Activated CD8-positive, alpha-beta memory T cell treated with anti-CD3 and anti-CD28 coated beads, Interleukin-2, amount 10 ng/mL, durations not matched to agents 7 days and 5 days (primary cell): Measurements from ENCODE around the gene PRPF31. TPM values are rescaled to one million over a fixed set of nuclear protein-coding genes. Genes with fewer than 3 reads are reported as not detected.
"Not testable (repeated sequence)": the region's sequence is repeated elsewhere in the genome, so short reads cannot be mapped to it uniquely, and the experiment has no call there.

Experiments
- ATAC-seq: fragments of 150-1000 bp; cut with Tn5 transposase; one replicate; pipeline ENCODE4 v1.10.0; 2021; ENCODE audit warnings: moderate library complexity
- CTCF ChIA-PET: fragments of 350-600 bp; sonication (Branson Sonifier 250); formaldehyde crosslinking; loops from one replicate; lab custom pipeline; 2021; ENCODE audit warnings: antibody characterized with exemption; lab: Charles Lee
- DNase-seq: peaks from one replicate; pipeline ENCODE4 v3.0.0-alpha.2; 2020
- H3K27ac Mint-ChIP-seq: one replicate; pipeline ENCODE4 v1.8.0; 2021; ENCODE audit warnings: mild to moderate bottlenecking, mixed read lengths
- H3K27me3 Mint-ChIP-seq: one replicate; pipeline ENCODE4 v1.8.0; 2021; ENCODE audit warnings: mixed read lengths
- H3K36me3 Mint-ChIP-seq: one replicate; pipeline ENCODE4 v1.8.0; 2021; ENCODE audit warnings: mild to moderate bottlenecking, mixed read lengths
- H3K4me1 Mint-ChIP-seq: one replicate; pipeline ENCODE4 v1.8.0; 2021; ENCODE audit warnings: mixed read lengths
- H3K4me3 Mint-ChIP-seq: one replicate; pipeline ENCODE4 v1.8.0; 2021; ENCODE audit warnings: mild to moderate bottlenecking, moderate library complexity, mixed read lengths
- H3K9me3 Mint-ChIP-seq: one replicate; pipeline ENCODE4 v1.8.0; 2022; ENCODE audit warnings: low read depth, mixed read lengths
- total RNA-seq, 2 experiments: library from RNA; stranded (reverse); gene quantifications; one replicate each; pipeline ENCODE4 v1.2.3, GENCODE V29; 2021

Gene PRPF31
- total RNA-seq, 2 experiments from 2014 or later = 63.6 to 89.0 TPM

GRCh38 chr19:54164369-54165068 is 49.0 kb downstream of the PRPF31 start:
- peak overlapping the region; percentile 58 for H3K4me3 Mint-ChIP-seq
- no peak overlapping the region for H3K27ac Mint-ChIP-seq
- DNase-seq (peak; percentile 85), ATAC-seq (no peak)
- peaks cover 8% of the 10 kb centered on the region for H3K27me3 Mint-ChIP-seq
- CTCF ChIA-PET = interaction anchor here (0.5 to 1.2 kb wide), 3 partner anchors 25 to 68 kb away, joined by 3 to 5 read pairs (median 3); partner anchors contain the start of gene MBOAT7
- H3K9me3 Mint-ChIP-seq = no peaks in the 10 kb centered on the region
- peaks cover 42% of the 10 kb centered on the region for H3K4me1 Mint-ChIP-seq
- H3K36me3 Mint-ChIP-seq = no peaks in the 10 kb centered on the region

DNA sequence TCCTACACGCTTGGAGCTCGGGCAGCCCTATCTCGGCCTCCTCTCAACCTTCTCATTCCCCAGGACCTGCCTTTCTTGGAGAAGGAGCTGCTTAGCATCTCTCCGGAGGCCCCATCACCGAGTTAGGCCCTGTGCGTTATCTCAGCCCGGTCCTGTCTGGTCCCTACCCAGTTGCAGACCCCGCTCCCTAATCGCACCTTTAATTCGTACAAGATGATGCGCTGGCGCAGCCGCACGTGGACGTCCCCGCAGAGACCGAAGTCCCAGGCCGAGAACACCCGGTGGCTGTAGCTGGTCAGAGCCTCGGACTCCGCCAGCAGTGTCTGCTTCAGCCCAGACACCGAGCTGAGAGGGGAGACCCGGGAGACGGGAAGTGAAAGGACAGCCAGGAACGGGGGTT is 49.7 kb downstream of the PRPF31 start:
- Mint-ChIP-seq H3K4me1 (peaks cover 37% of the 10 kb centered on the region), H3K27ac (no peak overlapping the region)
- CTCF ChIA-PET = no interaction called here

DNA sequence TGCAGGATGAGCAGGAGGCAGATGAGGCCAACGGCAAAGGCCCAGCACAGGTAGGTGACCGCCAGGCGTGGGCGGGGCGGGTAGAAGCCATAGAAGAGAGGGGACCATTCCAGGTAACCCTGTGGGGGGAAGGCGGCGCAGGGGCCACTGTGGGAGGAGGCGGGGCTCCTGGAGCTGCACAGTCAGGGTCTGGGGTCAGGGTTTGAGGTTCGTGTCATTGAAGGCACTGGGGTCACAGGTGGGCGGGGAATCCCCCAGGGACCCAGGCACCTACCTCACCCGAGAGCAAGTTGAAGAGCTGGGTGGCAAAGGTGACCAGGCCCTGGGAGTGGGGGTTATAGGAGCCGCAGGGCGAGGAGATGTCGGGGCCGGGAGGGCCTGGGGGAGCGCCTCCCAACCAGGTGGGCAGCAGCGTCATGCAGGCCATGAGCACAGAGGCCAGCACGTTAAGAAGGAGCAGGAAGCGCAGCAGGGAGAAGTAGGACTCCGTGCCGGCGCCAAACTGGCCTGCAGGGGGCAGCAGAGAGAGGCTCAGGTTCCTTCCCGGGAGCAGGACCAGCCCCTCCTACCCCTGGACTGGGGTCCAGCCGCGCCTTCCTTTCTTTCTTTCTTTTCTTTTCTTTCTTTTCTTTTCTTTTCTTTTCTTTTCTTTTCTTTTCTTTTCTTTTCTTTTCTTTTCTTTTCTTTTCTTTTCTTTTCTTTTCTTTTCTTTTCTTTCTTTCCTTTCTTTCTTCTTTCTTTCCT is 52.8 kb downstream of the PRPF31 start:
- Mint-ChIP-seq H3K36me3 (no peaks in the 10 kb centered on the region), H3K4me3 (no peak overlapping the region), H3K27me3 (peaks cover 8% of the 10 kb centered on the region), H3K27ac (no peak overlapping the region), H3K9me3 (no peaks in the 10 kb centered on the region), H3K4me1 (peaks cover 13% of the 10 kb centered on the region)
- CTCF ChIA-PET = interaction anchor here (0.8 to 3.1 kb wide), 11 partner anchors 9 to 98 kb away, joined by 3 to 15 read pairs (median 7); partner anchors contain the start of genes LENG1 and MBOAT7
- DNase-seq (peak; percentile 92), ATAC-seq (peak; percentile 91)

More for the DNA sequence above, 49.7 kb downstream of the PRPF31 start:
- Mint-ChIP-seq H3K4me3 (no peak overlapping the region), H3K9me3 (no peaks in the 10 kb centered on the region), H3K27me3 (peaks cover 8% of the 10 kb centered on the region), H3K36me3 (no peaks in the 10 kb centered on the region)
- ATAC-seq (no peak), DNase-seq (no peak)

DNA sequence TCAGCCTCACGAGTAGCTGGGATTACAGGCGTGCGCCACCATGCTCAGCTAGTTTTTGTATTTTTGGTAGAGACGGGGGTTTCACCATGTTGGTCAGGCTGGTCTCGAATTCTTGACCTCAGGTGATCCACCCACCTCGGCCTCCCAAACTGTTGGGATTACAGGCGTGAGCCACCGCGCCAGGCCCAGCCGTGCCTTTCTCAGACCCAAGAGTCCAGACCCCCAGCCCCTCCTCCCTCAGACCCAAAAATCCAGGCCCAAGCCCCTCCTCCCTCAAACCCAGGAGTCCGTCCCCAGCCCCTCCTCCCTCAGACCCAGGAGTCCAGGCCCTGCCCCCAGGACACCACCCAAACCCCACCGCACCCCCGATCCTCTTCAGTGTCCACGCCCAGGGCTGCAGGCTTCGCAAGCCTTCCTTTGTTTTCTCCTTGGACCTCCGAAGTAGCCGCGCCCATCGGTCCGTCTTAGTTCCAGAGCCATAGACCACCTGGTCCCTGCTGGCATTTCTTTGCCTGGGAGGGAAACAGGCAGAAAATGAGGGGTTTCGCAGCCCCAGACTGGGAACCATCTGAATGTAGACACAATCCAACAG is 53.7 kb downstream of the PRPF31 start:
- no peaks in the 10 kb centered on the region for H3K9me3 Mint-ChIP-seq
- ATAC-seq (no peak), DNase-seq (no peak)
- H3K27me3 Mint-ChIP-seq = peaks cover 7% of the 10 kb centered on the region
- CTCF ChIA-PET = interaction anchor here (0.6 to 3.0 kb wide), 10 partner anchors 11 to 97 kb away, joined by 3 to 11 read pairs (median 3); partner anchors contain the start of gene MBOAT7
- H3K4me3 Mint-ChIP-seq = no peak overlapping the region
- no peaks in the 10 kb centered on the region for H3K36me3 Mint-ChIP-seq
- H3K4me1 Mint-ChIP-seq = peaks cover 8% of the 10 kb centered on the region
- H3K27ac Mint-ChIP-seq = no peak overlapping the region

GRCh38 chr19:54171736-54172431 is 56.3 kb downstream of the PRPF31 start:
- H3K27me3 Mint-ChIP-seq, ATAC-seq, H3K36me3 Mint-ChIP-seq, H3K4me3 Mint-ChIP-seq, DNase-seq, H3K4me1 Mint-ChIP-seq, H3K27ac Mint-ChIP-seq, H3K9me3 Mint-ChIP-seq: not testable (repeated sequence)
- CTCF ChIA-PET = interaction anchor here (1.2 kb wide), 1 partner anchor 18 kb away, joined by 3 read pairs; the partner anchor contains the start of gene MBOAT7

GRCh38 chr19:54172471-54173358 is 57.2 kb downstream of the PRPF31 start, which contains the start of gene TMC4:
Gene TMC4 (minus strand): TSS chr19:54173160. CDS start chr19:54173117, 43 bp downstream.
- CTCF ChIA-PET = interaction anchor here (1.0 to 1.9 kb wide), 3 partner anchors 10 to 93 kb away, joined by 3 to 5 read pairs (median 5); partner anchors contain the start of gene MBOAT7
- Mint-ChIP-seq H3K36me3 (no peaks in the 10 kb centered on the region), H3K4me1 (peaks cover 2% of the 10 kb centered on the region), H3K9me3 (no peaks in the 10 kb centered on the region), H3K4me3 (no peak within 1 kb of the TSS), H3K27ac (no peak within 1 kb of the TSS), H3K27me3 (no peaks in the 10 kb centered on the region)
- no peak for ATAC-seq
- no peak for DNase-seq

- ATAC-seq (no peak), DNase-seq (no peak)
- H3K36me3 Mint-ChIP-seq = peaks cover 4% of the 10 kb centered on the region
- no peaks in the 10 kb centered on the region for H3K9me3 Mint-ChIP-seq
- H3K27ac Mint-ChIP-seq = no peak overlapping the region
- no peaks in the 10 kb centered on the region for H3K27me3 Mint-ChIP-seq
- H3K4me3 Mint-ChIP-seq = no peak overlapping the region
- no peaks in the 10 kb centered on the region for H3K4me1 Mint-ChIP-seq
- CTCF ChIA-PET = interaction anchor here (1.0 to 1.9 kb wide), 3 partner anchors 10 to 92 kb away, joined by 3 to 5 read pairs (median 5); partner anchors contain the start of gene MBOAT7
Observed at GRCh38 chr19:54173359-54173699, 57.8 kb downstream of the PRPF31 start.

DNA sequence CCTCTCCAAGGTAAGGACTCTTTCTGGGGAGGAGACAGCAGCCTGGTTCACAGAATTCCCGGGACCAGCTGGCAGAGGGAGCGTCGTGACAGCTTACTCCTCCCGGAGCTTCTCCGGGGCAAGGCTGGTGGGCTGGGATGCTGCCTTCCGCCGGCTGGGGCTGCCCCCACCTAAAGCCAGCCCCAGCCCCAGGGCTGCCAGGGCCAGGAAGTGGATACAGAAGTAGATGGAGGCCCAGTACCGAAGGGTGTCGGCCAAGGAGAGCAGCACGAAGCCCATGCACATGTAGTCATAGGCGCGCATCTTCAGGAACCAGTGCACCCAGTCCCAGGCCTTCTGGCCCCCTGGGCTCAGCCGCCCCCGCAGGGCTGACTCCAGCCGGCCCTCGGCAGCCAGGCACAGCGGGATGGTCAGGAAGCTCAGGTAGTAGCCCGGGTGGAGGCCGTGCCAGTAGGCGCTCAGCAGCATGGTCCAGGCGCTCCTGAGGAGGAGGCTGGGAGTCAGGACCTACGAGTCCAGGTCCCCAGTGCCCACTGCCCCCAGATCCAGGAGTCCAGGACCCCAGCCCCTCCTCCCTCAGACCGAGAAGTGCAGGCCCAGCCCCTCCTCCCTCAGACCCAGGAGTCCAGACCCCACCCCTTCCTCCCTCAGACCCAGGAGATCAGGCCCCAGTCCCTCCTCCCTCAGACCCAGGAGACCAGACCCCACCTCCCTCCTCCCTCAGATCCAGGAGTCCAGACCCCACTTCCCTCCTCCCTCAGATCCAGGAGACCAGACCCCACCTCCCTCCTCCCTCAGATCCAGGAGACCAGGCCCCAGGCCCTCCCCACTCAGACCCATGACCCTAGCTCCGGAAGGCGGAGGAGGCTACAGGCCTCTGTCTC is 58.6 kb downstream of the PRPF31 start:
- ATAC-seq (no peak), DNase-seq (no peak)
- Mint-ChIP-seq H3K4me1 (no peaks in the 10 kb centered on the region), H3K27me3 (no peaks in the 10 kb centered on the region), H3K27ac (no peak overlapping the region), H3K4me3 (no peak overlapping the region), H3K9me3 (no peaks in the 10 kb centered on the region), H3K36me3 (peaks cover 7% of the 10 kb centered on the region)
- CTCF ChIA-PET = interaction anchor here (1.2 to 1.9 kb wide), 2 partner anchors 9 to 92 kb away, joined by 3 to 5 read pairs; no protein-coding TSS in a partner anchor

DNA sequence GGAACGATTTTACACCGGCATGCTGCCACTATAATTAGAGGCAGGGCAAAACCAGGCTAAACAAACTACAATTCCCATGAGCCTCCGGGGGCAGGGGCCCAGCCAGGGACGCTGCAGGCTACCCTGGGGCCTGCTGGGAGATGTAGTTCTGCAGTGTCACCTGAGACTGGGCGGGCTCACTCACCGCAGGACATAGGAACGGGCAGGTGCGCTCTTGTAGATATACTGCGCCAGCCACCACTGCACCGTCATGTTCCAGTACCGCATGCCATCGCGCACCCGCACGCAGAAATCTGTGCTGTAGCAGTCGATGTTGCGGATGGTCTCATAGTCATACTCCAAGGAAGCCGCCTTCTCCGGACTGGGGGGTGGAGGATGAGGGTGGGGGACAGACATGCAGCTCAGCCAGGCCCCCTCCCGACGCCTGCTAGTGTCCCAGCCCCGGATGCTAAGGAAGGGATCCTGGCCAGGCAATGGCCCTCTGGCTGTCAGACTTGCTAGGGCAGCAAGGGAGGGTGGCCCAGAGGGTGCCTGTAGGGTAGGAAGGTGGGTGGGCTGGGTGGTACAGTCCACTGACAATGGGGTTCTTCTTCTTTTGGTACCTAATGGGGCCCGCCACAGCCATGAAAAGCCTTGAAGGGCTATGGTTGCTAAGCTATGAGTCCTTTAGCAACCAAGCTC is 63.2 kb downstream of the PRPF31 start:
- no peaks in the 10 kb centered on the region for H3K9me3 Mint-ChIP-seq
- H3K27me3 Mint-ChIP-seq = no peaks in the 10 kb centered on the region
- peaks cover 8% of the 10 kb centered on the region for H3K36me3 Mint-ChIP-seq
- peak; percentile 92 for ATAC-seq
- no peaks in the 10 kb centered on the region for H3K4me1 Mint-ChIP-seq
- no peak overlapping the region for H3K4me3 Mint-ChIP-seq
- no peak overlapping the region for H3K27ac Mint-ChIP-seq
- peak; percentile 58 for DNase-seq
- CTCF ChIA-PET = interaction anchor here (1.0 kb wide), 1 partner anchor 87 kb away, joined by 3 read pairs; no protein-coding TSS in a partner anchor

GRCh38 chr19:54179262-54179852 is 63.8 kb downstream of the PRPF31 start:
- peaks cover 8% of the 10 kb centered on the region for H3K36me3 Mint-ChIP-seq
- CTCF ChIA-PET = interaction anchor here (1.0 kb wide), 1 partner anchor 87 kb away, joined by 3 read pairs; no protein-coding TSS in a partner anchor
- no peak for ATAC-seq
- H3K4me1 Mint-ChIP-seq = no peaks in the 10 kb centered on the region
- no peak overlapping the region for H3K27ac Mint-ChIP-seq
- no peak overlapping the region for H3K4me3 Mint-ChIP-seq
- no peaks in the 10 kb centered on the region for H3K27me3 Mint-ChIP-seq
- no peaks in the 10 kb centered on the region for H3K9me3 Mint-ChIP-seq
- no peak for DNase-seq
